Measurements from ENCODE around the gene TMEM198. TPM values are rescaled to one million over a fixed set of nuclear protein-coding genes. Genes with fewer than 3 reads are reported as not detected.

Gene TMEM198
- total RNA-seq, 2 donors from 2014 or later, result 4.5 to 5.3 TPM

- H3K4me1 Mint-ChIP-seq (ENCODE audit: low read depth), result no peaks in the 10 kb centered on the region
- H3K4me3 Mint-ChIP-seq, result no peak overlapping the region
- peaks cover 4% of the 10 kb centered on the region for H3K27me3 Mint-ChIP-seq (ENCODE audit: low read depth)
- peak in 1 of 2 donors; percentile 40 for ATAC-seq (replicated peaks in 1 of 2)
- no peaks in the 10 kb centered on the region for H3K36me3 Mint-ChIP-seq (ENCODE audit: insufficient read depth in 2 of 2)
- H3K27ac Mint-ChIP-seq, result no peak overlapping the region
- no peak for DNase-seq
- H3K9me3 Mint-ChIP-seq, result no peaks in the 10 kb centered on the region
Observed at GRCh38 chr2:219560037-219560892, 16.4 kb downstream of the TMEM198 start.

DNA sequence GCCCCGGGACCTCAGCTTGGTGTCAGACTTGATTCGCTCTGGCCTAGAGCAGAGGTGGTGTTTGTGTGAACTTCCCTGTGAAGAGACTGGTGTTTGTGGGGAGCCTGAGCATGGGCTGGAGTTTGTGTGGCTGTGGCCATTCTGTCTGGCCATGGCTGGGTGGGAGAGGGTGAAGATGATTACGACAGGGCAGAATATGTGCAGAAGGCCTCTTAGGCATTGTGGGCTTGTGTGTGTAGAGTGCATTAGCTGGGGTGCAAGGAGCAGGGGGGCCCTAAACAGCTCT, 17.0 kb downstream of the TMEM198 start:
- Mint-ChIP-seq H3K27me3 (ENCODE audit: low read depth) (peaks cover 4% of the 10 kb centered on the region), H3K27ac (no peak overlapping the region), H3K4me1 (ENCODE audit: low read depth) (no peaks in the 10 kb centered on the region), H3K36me3 (ENCODE audit: insufficient read depth in 2 of 2) (no peaks in the 10 kb centered on the region), H3K4me3 (no peak overlapping the region), H3K9me3 (no peaks in the 10 kb centered on the region)
- DNase-seq (no peak), ATAC-seq (replicated peaks in 1 of 2) (no peak)

GRCh38 chr2:219561179-219562048, 17.6 kb downstream of the TMEM198 start:
- Mint-ChIP-seq H3K27me3 (ENCODE audit: low read depth) (peaks cover 4% of the 10 kb centered on the region), H3K36me3 (ENCODE audit: insufficient read depth in 2 of 2) (no peaks in the 10 kb centered on the region), H3K27ac (no peak overlapping the region), H3K4me1 (ENCODE audit: low read depth) (no peaks in the 10 kb centered on the region), H3K4me3 (no peak overlapping the region), H3K9me3 (no peaks in the 10 kb centered on the region)
- DNase-seq, result no peak
- no peak for ATAC-seq (replicated peaks in 1 of 2)

DNA sequence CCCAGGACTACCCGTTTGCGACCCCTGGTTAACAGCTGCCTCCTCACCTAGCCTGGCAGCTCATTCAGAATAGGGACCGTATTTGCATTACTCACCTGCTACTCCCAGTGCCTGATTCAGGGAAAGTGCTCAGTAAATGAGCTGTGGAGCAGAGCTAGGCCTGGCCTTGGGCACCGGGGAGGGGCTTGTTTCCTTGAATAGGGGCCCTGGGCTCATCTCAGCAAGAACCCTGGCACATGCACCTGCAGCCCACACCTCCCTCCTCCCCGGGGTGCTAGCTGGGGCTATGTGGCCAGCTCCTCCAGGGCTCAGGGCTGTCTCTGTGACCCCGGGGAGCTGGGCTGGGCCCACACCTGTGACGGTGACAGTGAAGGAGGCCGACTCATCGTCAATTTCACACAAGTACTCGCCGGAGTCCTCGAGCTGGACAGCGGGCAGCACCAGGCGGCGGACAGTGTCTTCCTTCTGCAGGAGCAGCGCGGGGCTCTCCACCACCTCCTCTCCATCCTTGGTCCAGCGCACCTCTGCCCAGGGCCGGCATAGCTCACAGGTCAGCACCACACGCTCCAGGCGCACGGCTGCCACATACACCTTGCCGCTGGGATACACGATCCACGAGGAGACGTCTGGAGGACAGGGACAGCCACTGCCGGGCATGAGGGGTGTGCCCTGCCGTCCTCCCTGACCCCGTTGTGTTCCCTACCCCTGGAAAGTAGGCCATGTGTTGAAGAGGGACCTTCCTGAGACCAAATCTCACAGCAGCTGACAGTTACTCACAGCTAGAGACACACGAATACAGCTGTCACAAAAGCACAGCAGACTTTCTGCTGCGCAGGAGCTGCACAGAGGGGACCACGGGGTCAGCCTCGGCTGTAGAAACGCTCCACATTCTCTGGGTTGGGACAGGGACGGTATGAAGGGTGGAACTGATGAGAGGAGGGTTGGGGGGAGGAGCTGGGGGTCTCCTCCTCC, 18.5 kb downstream of the TMEM198 start:
- ATAC-seq (replicated peaks in 1 of 2) (no peak), DNase-seq (no peak)
- Mint-ChIP-seq H3K9me3 (no peaks in the 10 kb centered on the region), H3K36me3 (ENCODE audit: insufficient read depth in 2 of 2) (no peaks in the 10 kb centered on the region), H3K4me3 (no peak overlapping the region), H3K27me3 (ENCODE audit: low read depth) (peaks cover 4% of the 10 kb centered on the region), H3K27ac (no peak overlapping the region), H3K4me1 (ENCODE audit: low read depth) (no peaks in the 10 kb centered on the region)

- Mint-ChIP-seq H3K27ac (no peak overlapping the region), H3K4me3 (no peak overlapping the region), H3K36me3 (ENCODE audit: insufficient read depth in 2 of 2) (no peaks in the 10 kb centered on the region), H3K9me3 (no peaks in the 10 kb centered on the region), H3K4me1 (ENCODE audit: low read depth) (no peaks in the 10 kb centered on the region), H3K27me3 (ENCODE audit: low read depth) (peaks cover 10% of the 10 kb centered on the region)
- ATAC-seq (replicated peaks in 1 of 2), result no peak
- DNase-seq, result no peak
Observed at GRCh38 chr2:219563271-219563928, 19.6 kb downstream of the TMEM198 start.

- Mint-ChIP-seq H3K27ac (no peak overlapping the region), H3K27me3 (ENCODE audit: low read depth) (peaks cover 25% of the 10 kb centered on the region), H3K4me1 (ENCODE audit: low read depth) (no peaks in the 10 kb centered on the region), H3K36me3 (ENCODE audit: insufficient read depth in 2 of 2) (no peaks in the 10 kb centered on the region), H3K9me3 (no peaks in the 10 kb centered on the region), H3K4me3 (no peak overlapping the region)
- ATAC-seq (replicated peaks in 1 of 2) (no peak), DNase-seq (no peak)
Observed at GRCh38 chr2:219565130-219566080, 21.6 kb downstream of the TMEM198 start.

DNA sequence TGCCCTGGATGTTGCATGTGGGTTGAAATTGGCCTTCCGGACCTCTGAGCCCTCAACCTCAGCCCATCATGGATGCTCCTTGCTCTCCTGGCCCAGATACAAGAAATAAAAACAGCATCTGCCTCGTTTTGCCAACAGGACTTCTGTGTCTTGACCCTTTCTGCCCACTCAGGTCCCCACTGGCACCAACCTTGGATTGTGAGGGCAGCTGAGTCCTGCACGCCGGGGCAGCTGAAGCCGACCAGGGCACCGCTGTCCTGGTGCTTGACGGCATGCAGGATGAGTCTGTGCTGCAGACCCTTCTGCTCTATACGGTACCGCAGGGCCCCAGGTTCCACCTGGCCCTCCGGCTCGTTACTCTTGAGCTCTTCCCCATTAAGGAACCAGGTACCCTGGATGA, 22.8 kb downstream of the TMEM198 start:
- Mint-ChIP-seq H3K4me1 (ENCODE audit: low read depth) (no peaks in the 10 kb centered on the region), H3K36me3 (ENCODE audit: insufficient read depth in 2 of 2) (no peaks in the 10 kb centered on the region), H3K4me3 (no peak overlapping the region), H3K9me3 (no peaks in the 10 kb centered on the region), H3K27me3 (ENCODE audit: low read depth) (peaks cover 27% of the 10 kb centered on the region), H3K27ac (no peak overlapping the region)
- no peak for ATAC-seq (replicated peaks in 1 of 2)
- DNase-seq, result no peak

- H3K9me3 Mint-ChIP-seq, result no peaks in the 10 kb centered on the region
- H3K4me3 Mint-ChIP-seq, result no peak overlapping the region
- no peak for DNase-seq
- H3K36me3 Mint-ChIP-seq (ENCODE audit: insufficient read depth in 2 of 2), result no peaks in the 10 kb centered on the region
- H3K27me3 Mint-ChIP-seq (ENCODE audit: low read depth), result peaks cover 32% of the 10 kb centered on the region
- no peaks in the 10 kb centered on the region for H3K4me1 Mint-ChIP-seq (ENCODE audit: low read depth)
- H3K27ac Mint-ChIP-seq, result no peak overlapping the region
- no peak for ATAC-seq (replicated peaks in 1 of 2)
Observed at GRCh38 chr2:219567131-219567530, 23.3 kb downstream of the TMEM198 start.

- Mint-ChIP-seq H3K27ac (no peak overlapping the region), H3K9me3 (no peaks in the 10 kb centered on the region), H3K4me1 (ENCODE audit: low read depth) (no peaks in the 10 kb centered on the region), H3K27me3 (ENCODE audit: low read depth) (peaks cover 34% of the 10 kb centered on the region), H3K36me3 (ENCODE audit: insufficient read depth in 2 of 2) (no peaks in the 10 kb centered on the region), H3K4me3 (no peak overlapping the region)
- no peak for DNase-seq
- no peak for ATAC-seq (replicated peaks in 1 of 2)
Observed at GRCh38 chr2:219567791-219568361, 24.0 kb downstream of the TMEM198 start.

DNA sequence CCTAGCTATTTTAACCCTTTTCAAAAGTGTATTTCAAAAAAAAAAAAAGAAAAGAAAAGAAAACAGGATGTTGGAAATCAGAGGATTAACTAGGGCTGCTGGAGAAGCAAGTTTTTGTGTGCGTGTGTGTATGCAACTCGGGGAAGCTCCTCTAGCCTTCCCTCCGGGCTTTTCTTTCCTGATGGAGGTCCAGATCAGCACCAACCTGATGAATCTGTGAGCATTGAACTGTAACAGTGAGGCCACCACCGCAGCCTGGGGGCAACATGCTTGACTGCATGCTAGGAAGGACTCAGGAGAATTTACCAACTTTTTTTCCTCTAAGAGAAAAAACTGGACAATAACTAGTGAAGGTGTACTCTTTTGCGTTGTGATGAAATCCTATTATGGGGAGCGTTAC, 25.2 kb downstream of the TMEM198 start:
- H3K36me3 Mint-ChIP-seq (ENCODE audit: insufficient read depth in 2 of 2), result no peaks in the 10 kb centered on the region
- no peaks in the 10 kb centered on the region for H3K4me1 Mint-ChIP-seq (ENCODE audit: low read depth)
- no peak overlapping the region for H3K4me3 Mint-ChIP-seq
- DNase-seq, result no peak
- no peak overlapping the region for H3K27ac Mint-ChIP-seq
- no peak for ATAC-seq (replicated peaks in 1 of 2)
- peaks cover 43% of the 10 kb centered on the region for H3K27me3 Mint-ChIP-seq (ENCODE audit: low read depth)
- H3K9me3 Mint-ChIP-seq, result no peaks in the 10 kb centered on the region

GRCh38 chr2:219569635-219570034, 25.8 kb downstream of the TMEM198 start:
- DNase-seq, result no peak
- Mint-ChIP-seq H3K4me3 (peak overlapping the region; percentile 0 to 56), H3K27ac (no peak overlapping the region), H3K9me3 (no peaks in the 10 kb centered on the region), H3K36me3 (ENCODE audit: insufficient read depth in 2 of 2) (no peaks in the 10 kb centered on the region), H3K27me3 (ENCODE audit: low read depth) (peaks cover 38% of the 10 kb centered on the region), H3K4me1 (ENCODE audit: low read depth) (no peaks in the 10 kb centered on the region)
- no peak for ATAC-seq (replicated peaks in 1 of 2)

Data from activated T-cell treated with anti-CD3 and anti-CD28 coated beads, Interleukin-2, amount 50 U/mL, for 72 hours (primary cell).